HepG2 (cell line): Measurements from ENCODE around the gene POGLUT3. TPM values are rescaled to one million over a fixed set of nuclear protein-coding genes. Genes with fewer than 3 reads are reported as not detected.

Source experiments
- BCL6 ChIP-seq: IDR thresholded peaks from 2 replicates; pipeline ENCODE4 v1.6.1; 2016; ENCODE audit warnings: missing genetic modification reagents, missing compliant biosample characterization
- ETV5 ChIP-seq: IDR thresholded peaks from 2 replicates; pipeline ENCODE4 v1.6.1; 2018; ENCODE audit warnings: missing biosample characterization, missing genetic modification reagents, inconsistent platforms, borderline replicate concordance
- PAXIP1 ChIP-seq: sonication (generic); formaldehyde crosslinking; conservative IDR thresholded peaks from 2 replicates; pipeline ENCODE4 v1.4.0; 2020; ENCODE audit warnings: mild to moderate bottlenecking, missing genetic modification reagents, moderate library complexity
- TERF1 ChIP-seq: sonication (generic); formaldehyde crosslinking; IDR thresholded peaks from 2 replicates; pipeline ENCODE4 v1.8.0; 2022; ENCODE audit warnings: mild to moderate bottlenecking, missing genetic modification reagents, moderate library complexity
- TFDP2 ChIP-seq: sonication (generic); formaldehyde crosslinking; IDR thresholded peaks from 2 replicates; pipeline ENCODE4 v1.4.0; 2020; ENCODE audit warnings: missing genetic modification reagents
- ZBTB14 ChIP-seq: sonication (generic); formaldehyde crosslinking; IDR thresholded peaks from 2 replicates; pipeline ENCODE4 v1.4.0; 2020; ENCODE audit warnings: missing genetic modification reagents
- ZBTB21 ChIP-seq: sonication (generic); formaldehyde crosslinking; IDR thresholded peaks from 2 replicates; pipeline ENCODE4 v1.4.0; 2020; ENCODE audit warnings: missing genetic modification reagents
- ZC3H4 ChIP-seq: sonication (generic); formaldehyde crosslinking; IDR thresholded peaks from 2 replicates; pipeline ENCODE4 v1.4.0; 2020; ENCODE audit warnings: missing genetic modification reagents, borderline replicate concordance
- ZNF761 ChIP-seq: sonication (generic); formaldehyde crosslinking; conservative IDR thresholded peaks from 2 replicates; pipeline ENCODE4 v1.4.0; 2020; ENCODE audit warnings: mild to moderate bottlenecking, missing genetic modification reagents
- polyA plus RNA-seq, 8 experiments: library from polyadenylated mRNA; depleted of rRNA in 3 of 8; stranded (reverse) in 7 of 8; unstranded in 1 of 8; fragments of >200 nt; fragmentation: Illumina TruSeq in 4 of 8; extraction: Trizol in 4 of 8; gene quantifications; 2 replicates each; pipeline versions ENCODE4 v1.2.1 to v1.2.3, GENCODE V29; 2011 to 2016; ENCODE audit warnings: low read depth in 4 of 8, missing spikeins in 1 of 8, mixed read lengths in 1 of 8; ENCODE audit not compliant: insufficient read depth in 1 of 8
- total RNA-seq, 5 experiments: library from RNA; depleted of rRNA; stranded (reverse); fragments of >200 nt; fragmentation: Illumina TruSeq; extraction: Trizol; gene quantifications; 2 replicates each; pipeline ENCODE4 v1.2.3, GENCODE V29; 2016; ENCODE audit warnings: low read depth in 1 of 5

Gene POGLUT3
- total and polyA plus RNA-seq, 2 of the 13 experiments (the other 11 are each of a cell fraction or from before 2014, with no cell fraction given): 14.3 to 22.0 TPM

- no peak for TF ChIP-seq ZNF761 (CRISPR knock-in tag)
- TF ChIP-seq ZC3H4 (CRISPR knock-in tag): no peak
- TF ChIP-seq ZBTB14: no peak
- TF ChIP-seq ZBTB21: no peak
- TF ChIP-seq BCL6 (CRISPR knock-in tag): no peak
- no peak for TF ChIP-seq TERF1 (CRISPR knock-in tag)
- no peak for TF ChIP-seq ETV5 (CRISPR knock-in tag)
- TF ChIP-seq PAXIP1 (CRISPR knock-in tag): no peak
- TF ChIP-seq TFDP2 (CRISPR knock-in tag): no peak
Measured at GRCh38 chr11:108516125-108516524, 17.9 kb upstream of the POGLUT3 start (continued).
